IMR-90 (cell line): ENCODE measurements around the gene ADTRP. TPM values are rescaled to one million over a fixed set of nuclear protein-coding genes. Genes with fewer than 3 reads are reported as not detected.

ENCODE experiments used
- ATAC-seq: fragments of 200-7000 bp; cut with Tn5 transposase; 2 replicates; pipeline ENCODE4 v1.9.1; 2020; ENCODE audit warnings: low read depth, mild to moderate bottlenecking, moderate library complexity
- BruUV-seq: library from RNA; stranded (reverse); fragments of 400-500 nt; replicated peaks from 2 replicates; lab custom pipeline; 2021; lab: Mats Ljungman, UMichigan
- CTCF ChIA-PET: fragments of 300-600 bp; formaldehyde crosslinking; extraction: SDS; loops from one replicate; lab custom pipeline; 2021; ENCODE audit warnings: antibody characterized with exemption; lab: Yijun Ruan, JAX
- POLR2A ChIA-PET: fragments of 300-600 bp; sonication (Branson Sonifier 250); formaldehyde crosslinking; loops from one replicate; lab custom pipeline; 2022; ENCODE audit warnings: antibody characterized with exemption; ENCODE audit not compliant: unreplicated experiment; lab: Charles Lee
- DNase-seq: peaks from one replicate; pipeline ENCODE4 v3.0.0; 2013
- H2AFZ ChIP-seq: replicated peaks from 2 replicates; pipeline ENCODE3; 2013; ENCODE audit warnings: low read length, mild to moderate bottlenecking; ENCODE audit not compliant: poor library complexity
- H2AK5ac ChIP-seq: 2 replicates; pipeline ENCODE4 v1.6.1; 2013; ENCODE audit warnings: low read depth, low read length, inconsistent platforms
- H2AK9ac ChIP-seq: replicated peaks from 2 replicates; pipeline ENCODE3; 2013; ENCODE audit warnings: mild to moderate bottlenecking, low read depth, low read length, moderate library complexity; ENCODE audit not compliant: poor library complexity
- H2BK120ac ChIP-seq: 2 replicates; pipeline ENCODE4 v1.6.1; 2013; ENCODE audit warnings: low read depth, low read length, inconsistent platforms
- H2BK15ac ChIP-seq: 3 replicates; pipeline ENCODE4 v1.6.1; 2013; ENCODE audit warnings: low read depth, low read length, inconsistent platforms
- H2BK20ac ChIP-seq: 2 replicates; pipeline ENCODE4 v1.6.1; 2013; ENCODE audit warnings: low read depth, mild to moderate bottlenecking, inconsistent platforms, low read length, moderate library complexity
- H2BK5ac ChIP-seq: 2 replicates; pipeline ENCODE4 v1.6.1; 2013; ENCODE audit warnings: mild to moderate bottlenecking, low read depth, low read length, inconsistent platforms; ENCODE audit not compliant: poor library complexity, severe bottlenecking
- H3K14ac ChIP-seq: replicated peaks from 2 replicates; pipeline ENCODE4 v1.6.1; 2013; ENCODE audit warnings: low read depth, low read length, inconsistent platforms
- H3K18ac ChIP-seq: 2 replicates; pipeline ENCODE4 v1.6.1; 2013; ENCODE audit warnings: low read depth, low read length, control low read depth
- H3K23ac ChIP-seq: 2 replicates; pipeline ENCODE4 v1.6.1; 2013; ENCODE audit warnings: low read depth, low read length, inconsistent platforms
- H3K27ac ChIP-seq: 2 replicates; pipeline ENCODE4 v1.5.1; 2013; ENCODE audit warnings: mild to moderate bottlenecking, control low read depth, low read length; ENCODE audit not compliant: insufficient read depth
- H3K27me3 ChIP-seq: 2 replicates; pipeline ENCODE4 v1.6.1; 2013; ENCODE audit warnings: low read length; ENCODE audit not compliant: control insufficient read depth, insufficient read depth
- H3K36me3 ChIP-seq: 2 replicates; pipeline ENCODE4 v1.6.1; 2013; ENCODE audit warnings: low read length, mixed read lengths; ENCODE audit not compliant: control insufficient read depth, insufficient read depth
- H3K4ac ChIP-seq: 2 replicates; pipeline ENCODE4 v1.6.1; 2013; ENCODE audit warnings: low read depth, low read length, inconsistent platforms
- H3K4me1 ChIP-seq: 2 replicates; pipeline ENCODE4 v1.6.1; 2013; ENCODE audit warnings: low read length, mixed read lengths; ENCODE audit not compliant: control insufficient read depth, insufficient read depth
- H3K4me2 ChIP-seq: 2 replicates; pipeline ENCODE4 v1.6.1; 2013; ENCODE audit warnings: low read depth, mild to moderate bottlenecking, control low read depth, low read length, moderate library complexity
- H3K4me3 ChIP-seq: 2 replicates; pipeline ENCODE4 v1.5.1; 2013; ENCODE audit warnings: low read depth, mild to moderate bottlenecking, control low read depth, low read length, moderate library complexity; ENCODE audit not compliant: insufficient read depth
- H3K56ac ChIP-seq: 2 replicates; pipeline ENCODE4 v1.6.1; 2013; ENCODE audit warnings: low read length, inconsistent platforms; ENCODE audit not compliant: insufficient read depth; ENCODE audit errors: extremely low read depth
- H3K79me1 ChIP-seq, 2 experiments: 2 replicates each; pipeline ENCODE4 v1.6.1; 2013; ENCODE audit warnings: low read length in 2 of 2, inconsistent platforms in 1 of 2, low read depth in 1 of 2
- H3K9ac ChIP-seq: 2 replicates; pipeline ENCODE4 v1.6.1; 2013; ENCODE audit warnings: low read depth, low read length, control low read depth
- H3K9me1 ChIP-seq: 2 replicates; pipeline ENCODE4 v1.6.1; 2013; ENCODE audit warnings: low read length, inconsistent platforms; ENCODE audit not compliant: insufficient read depth
- H3K9me3 ChIP-seq: 2 replicates; pipeline ENCODE4 v1.6.1; 2013; ENCODE audit warnings: low read length; ENCODE audit not compliant: control insufficient read depth, insufficient read depth
- H4K20me1 ChIP-seq: 2 replicates; pipeline ENCODE4 v1.6.1; 2013; ENCODE audit warnings: low read length, inconsistent platforms; ENCODE audit not compliant: insufficient read depth
- H4K5ac ChIP-seq: 2 replicates; pipeline ENCODE4 v1.6.1; 2013; ENCODE audit warnings: mild to moderate bottlenecking, low read depth, low read length, control low read depth
- H4K8ac ChIP-seq, 2 experiments: 2 replicates each; pipeline ENCODE4 v1.6.1; 2013; ENCODE audit warnings: low read depth in 2 of 2, low read length in 2 of 2, control low read depth in 1 of 2, inconsistent platforms in 1 of 2
- H4K91ac ChIP-seq: 2 replicates; pipeline ENCODE4 v1.6.1; 2013; ENCODE audit warnings: low read depth, low read length, inconsistent platforms; ENCODE audit not compliant: insufficient read depth
- CEBPB ChIP-seq: IDR thresholded peaks from 2 replicates; pipeline ENCODE4 v1.6.1; 2012; ENCODE audit warnings: low read depth, low read length, improper control_type of control experiment
- CHD1 ChIP-seq: IDR thresholded peaks from 2 replicates; pipeline ENCODE4 v1.6.1; 2012; ENCODE audit warnings: low read depth, low read length, improper control_type of control experiment
- MAFK ChIP-seq: IDR thresholded peaks from 2 replicates; pipeline ENCODE4 v1.6.1; 2012; ENCODE audit warnings: low read depth, low read length, improper control_type of control experiment
- NFE2L2 ChIP-seq: fragments of 150-350 bp; IDR thresholded peaks from 2 replicates; pipeline ENCODE4 v1.6.1; 2016; ENCODE audit warnings: low read depth, mild to moderate bottlenecking, low read length
- POLR2A ChIP-seq: IDR thresholded peaks from 2 replicates; pipeline ENCODE4 v1.6.1; 2012; ENCODE audit warnings: mild to moderate bottlenecking, low read depth, low read length
- RAD21 ChIP-seq: IDR thresholded peaks from 2 replicates; pipeline ENCODE4 v1.6.1; 2012; ENCODE audit warnings: low read length, improper control_type of control experiment
- RCOR1 ChIP-seq: IDR thresholded peaks from 2 replicates; pipeline ENCODE4 v1.6.1; 2012; ENCODE audit warnings: mild to moderate bottlenecking, low read length, improper control_type of control experiment; ENCODE audit not compliant: insufficient replicate concordance
- SMC3 ChIP-seq: fragments of 150-350 bp; IDR thresholded peaks from 2 replicates; pipeline ENCODE4 v1.6.1; 2016; ENCODE audit warnings: low read depth, mild to moderate bottlenecking, antibody characterized with exemption, low read length, moderate library complexity
- WGBS, 2 experiments: methylation state at CpG; one replicate each; pipeline versions ENCODE4 v1.1.5 to v1.1.7; 2013; ENCODE audit warnings: missing lambda C conversion rate in 2 of 2; ENCODE audit not compliant: insufficient read length in 1 of 2; ENCODE audit errors: extremely low coverage in 2 of 2; 5-methylcytosine and 5-hydroxymethylcytosine counted together
- dilution Hi-C: fragments of 300-500 bp; cut with HindIII; formaldehyde crosslinking; loops from one replicate; pipeline ENCODE4 v1.14.3; 2018; ENCODE audit warnings: low sequenced_read_pairs; ENCODE audit not compliant: unreplicated experiment
- in situ Hi-C: fragments of 300-500 bp; cut with MboI; formaldehyde crosslinking; loops from 3 replicates; pipeline ENCODE4 v1.14.3; 2019; ENCODE audit warnings: low sequenced_read_pairs, inconsistent platforms, mixed read lengths
- intact Hi-C: fragments of 100-400 bp; cut with micrococcal nuclease; formaldehyde crosslinking; loops from 2 replicates; pipeline ENCODE4 v1.10.0; 2022
- polyA plus RNA-seq, 3 experiments: library from polyadenylated mRNA; depleted of rRNA; stranded (reverse); fragments of >200 nt; gene quantifications; 2 replicates each; pipeline ENCODE4 v1.2.3, GENCODE V29; 2012; ENCODE audit warnings: low replicate concordance in 1 of 3
- total RNA-seq: library from RNA; depleted of rRNA; stranded (reverse); fragments of >200 nt; gene quantifications from 2 replicates; pipeline ENCODE4 v1.2.3, GENCODE V29; 2012
- TF ChIP-seq, protein P1 (sequence below): fragments of 150-350 bp; IDR thresholded peaks from 2 replicates; pipeline ENCODE4 v1.6.1; 2017; ENCODE audit warnings: mild to moderate bottlenecking, antibody characterized with exemption, low read length, low read depth
- TF ChIP-seq, protein P2 (sequence below): conservative IDR thresholded peaks from 2 replicates; pipeline ENCODE4 v1.5.1; 2012; ENCODE audit warnings: mild to moderate bottlenecking, low read depth, low read length, improper control_type of control experiment
- TF ChIP-seq, protein P3 (sequence below): fragments of 150-350 bp; IDR thresholded peaks from 2 replicates; pipeline ENCODE4 v1.6.1; 2016; ENCODE audit warnings: low read depth, mild to moderate bottlenecking, low read length, moderate library complexity, borderline replicate concordance

Gene ADTRP
- total and polyA plus RNA-seq, 2 of the 4 experiments (the other 2 are of a cell fraction), result 0.50 to 0.72 TPM

DNA sequence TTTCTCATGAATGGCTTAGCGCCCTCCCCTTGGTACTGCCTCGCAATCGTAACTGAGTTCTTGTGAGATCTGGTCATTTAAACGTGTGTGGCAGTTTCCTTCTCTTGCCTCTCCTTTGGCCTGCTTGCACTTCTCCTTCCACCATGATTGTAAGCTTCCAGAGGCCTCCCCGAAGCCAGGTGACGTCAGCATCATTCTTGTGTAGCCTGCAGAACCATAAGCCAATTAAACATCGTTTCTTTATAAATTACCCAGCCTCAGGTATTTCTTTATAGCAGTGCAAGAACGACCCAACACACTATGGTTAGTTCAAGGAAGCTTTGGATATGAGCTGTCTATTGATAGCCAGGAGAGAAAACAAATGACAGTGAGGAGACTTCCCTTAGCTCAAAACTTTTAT, 29.5 kb upstream of the ADTRP start:
- no peak for TF ChIP-seq CHD1
- TF ChIP-seq, protein P1, sequence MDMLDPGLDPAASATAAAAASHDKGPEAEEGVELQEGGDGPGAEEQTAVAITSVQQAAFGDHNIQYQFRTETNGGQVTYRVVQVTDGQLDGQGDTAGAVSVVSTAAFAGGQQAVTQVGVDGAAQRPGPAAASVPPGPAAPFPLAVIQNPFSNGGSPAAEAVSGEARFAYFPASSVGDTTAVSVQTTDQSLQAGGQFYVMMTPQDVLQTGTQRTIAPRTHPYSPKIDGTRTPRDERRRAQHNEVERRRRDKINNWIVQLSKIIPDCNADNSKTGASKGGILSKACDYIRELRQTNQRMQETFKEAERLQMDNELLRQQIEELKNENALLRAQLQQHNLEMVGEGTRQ, result no peak
- TF ChIP-seq MAFK, result no peak
- TF ChIP-seq SMC3, result no peak
- TF ChIP-seq RAD21, result no peak
- TF ChIP-seq NFE2L2, result no peak
- no peak for TF ChIP-seq POLR2A
- TF ChIP-seq, protein P2, sequence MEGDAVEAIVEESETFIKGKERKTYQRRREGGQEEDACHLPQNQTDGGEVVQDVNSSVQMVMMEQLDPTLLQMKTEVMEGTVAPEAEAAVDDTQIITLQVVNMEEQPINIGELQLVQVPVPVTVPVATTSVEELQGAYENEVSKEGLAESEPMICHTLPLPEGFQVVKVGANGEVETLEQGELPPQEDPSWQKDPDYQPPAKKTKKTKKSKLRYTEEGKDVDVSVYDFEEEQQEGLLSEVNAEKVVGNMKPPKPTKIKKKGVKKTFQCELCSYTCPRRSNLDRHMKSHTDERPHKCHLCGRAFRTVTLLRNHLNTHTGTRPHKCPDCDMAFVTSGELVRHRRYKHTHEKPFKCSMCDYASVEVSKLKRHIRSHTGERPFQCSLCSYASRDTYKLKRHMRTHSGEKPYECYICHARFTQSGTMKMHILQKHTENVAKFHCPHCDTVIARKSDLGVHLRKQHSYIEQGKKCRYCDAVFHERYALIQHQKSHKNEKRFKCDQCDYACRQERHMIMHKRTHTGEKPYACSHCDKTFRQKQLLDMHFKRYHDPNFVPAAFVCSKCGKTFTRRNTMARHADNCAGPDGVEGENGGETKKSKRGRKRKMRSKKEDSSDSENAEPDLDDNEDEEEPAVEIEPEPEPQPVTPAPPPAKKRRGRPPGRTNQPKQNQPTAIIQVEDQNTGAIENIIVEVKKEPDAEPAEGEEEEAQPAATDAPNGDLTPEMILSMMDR, result no peak
- TF ChIP-seq CEBPB, result no peak
- TF ChIP-seq, protein P3, sequence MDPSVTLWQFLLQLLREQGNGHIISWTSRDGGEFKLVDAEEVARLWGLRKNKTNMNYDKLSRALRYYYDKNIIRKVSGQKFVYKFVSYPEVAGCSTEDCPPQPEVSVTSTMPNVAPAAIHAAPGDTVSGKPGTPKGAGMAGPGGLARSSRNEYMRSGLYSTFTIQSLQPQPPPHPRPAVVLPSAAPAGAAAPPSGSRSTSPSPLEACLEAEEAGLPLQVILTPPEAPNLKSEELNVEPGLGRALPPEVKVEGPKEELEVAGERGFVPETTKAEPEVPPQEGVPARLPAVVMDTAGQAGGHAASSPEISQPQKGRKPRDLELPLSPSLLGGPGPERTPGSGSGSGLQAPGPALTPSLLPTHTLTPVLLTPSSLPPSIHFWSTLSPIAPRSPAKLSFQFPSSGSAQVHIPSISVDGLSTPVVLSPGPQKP, result no peak
- TF ChIP-seq RCOR1, result no peak
- H2BK120ac ChIP-seq, result no peak overlapping the region
- no peaks in the 10 kb centered on the region for H3K27me3 ChIP-seq
- no peaks in the 10 kb centered on the region for H3K9me3 ChIP-seq
- no peak overlapping the region for H2BK20ac ChIP-seq
- no peak overlapping the region for H3K4me3 ChIP-seq
- ATAC-seq (no peak), DNase-seq (no peak)
- H3K18ac ChIP-seq, result no peak overlapping the region
- no peaks in the 10 kb centered on the region for H3K79me1 ChIP-seq
- CTCF ChIA-PET, result no interaction called here
- intact Hi-C loops (no loop called here), in situ Hi-C loops (no loop called here), dilution Hi-C loops (no loop called here)
- BruUV-seq, result no TSS peak
- POLR2A ChIA-PET, result no interaction called here
- H3K9me1 ChIP-seq, result peaks cover 10% of the 10 kb centered on the region; the same call in 1 of the 2 replicates
- H3K4me2 ChIP-seq, result no peak overlapping the region
- no peak overlapping the region for H3K4ac ChIP-seq
- no peak overlapping the region for H3K23ac ChIP-seq
- H2BK15ac ChIP-seq, result 0 out of 3 replicates have a peak overlapping the region, but pooled peaks have one; percentile 32
- H2AK5ac ChIP-seq, result 0 out of 2 replicates have a peak overlapping the region, but pooled peaks have one; percentile 15
- H3K27ac ChIP-seq, result no peak overlapping the region
- 100% methylated on average over 1 of the region's 8 CpGs; no CpG with 5 or more reads in 1 of the 2 experiments for WGBS, 2 experiments
- no peaks in the 10 kb centered on the region for H4K20me1 ChIP-seq
- no peak overlapping the region for H4K8ac ChIP-seq
- no peak overlapping the region for H2BK5ac ChIP-seq
- H3K4me1 ChIP-seq, result peaks cover 6% of the 10 kb centered on the region; the same call in 1 of the 2 replicates
- no peak overlapping the region for H3K14ac ChIP-seq
- no peak overlapping the region for H2AFZ ChIP-seq
- H3K56ac ChIP-seq, result no peak overlapping the region
- H3K36me3 ChIP-seq, result no peaks in the 10 kb centered on the region
- no peak overlapping the region for H4K5ac ChIP-seq
- no peak overlapping the region for H2AK9ac ChIP-seq
- H4K91ac ChIP-seq, result no peak overlapping the region
- no peak overlapping the region for H3K9ac ChIP-seq
